Ectodermal cell (in vitro differentiated cells): Measurements from ENCODE around the gene HAPLN3.

Source experiments
- H3K27ac ChIP-seq: 2 replicates; pipeline ENCODE4 v1.7.0; 2013; ENCODE audit warnings: mild to moderate bottlenecking, low read depth, low read length; ENCODE audit not compliant: insufficient read depth, poor library complexity, severe bottlenecking
- H3K27me3 ChIP-seq: 2 replicates; pipeline ENCODE4 v1.7.0; 2013; ENCODE audit warnings: mild to moderate bottlenecking, low read length; ENCODE audit not compliant: insufficient read depth, control insufficient read depth, poor library complexity, severe bottlenecking
- H3K36me3 ChIP-seq: one replicate; pipeline ENCODE4 v1.7.0; 2013; ENCODE audit warnings: low read length; ENCODE audit not compliant: control insufficient read depth, insufficient read depth
- H3K4me1 ChIP-seq: one replicate; pipeline ENCODE4 v1.7.0; 2013; ENCODE audit warnings: low read length; ENCODE audit not compliant: control insufficient read depth, insufficient read depth
- H3K4me3 ChIP-seq: 2 replicates; pipeline ENCODE4 v1.7.0; 2013; ENCODE audit warnings: low read depth, low read length, control low read depth; ENCODE audit not compliant: insufficient read depth
- H3K9me3 ChIP-seq: 2 replicates; pipeline ENCODE4 v1.7.0; 2013; ENCODE audit warnings: mild to moderate bottlenecking, low read length, moderate library complexity; ENCODE audit not compliant: control insufficient read depth
- WGBS, 2 experiments: methylation state at CpG; one replicate each; pipeline ENCODE4 v1.1.7; 2013; ENCODE audit warnings: missing lambda C conversion rate in 2 of 2; 5-methylcytosine and 5-hydroxymethylcytosine counted together

HAPLN3 gene

DNA sequence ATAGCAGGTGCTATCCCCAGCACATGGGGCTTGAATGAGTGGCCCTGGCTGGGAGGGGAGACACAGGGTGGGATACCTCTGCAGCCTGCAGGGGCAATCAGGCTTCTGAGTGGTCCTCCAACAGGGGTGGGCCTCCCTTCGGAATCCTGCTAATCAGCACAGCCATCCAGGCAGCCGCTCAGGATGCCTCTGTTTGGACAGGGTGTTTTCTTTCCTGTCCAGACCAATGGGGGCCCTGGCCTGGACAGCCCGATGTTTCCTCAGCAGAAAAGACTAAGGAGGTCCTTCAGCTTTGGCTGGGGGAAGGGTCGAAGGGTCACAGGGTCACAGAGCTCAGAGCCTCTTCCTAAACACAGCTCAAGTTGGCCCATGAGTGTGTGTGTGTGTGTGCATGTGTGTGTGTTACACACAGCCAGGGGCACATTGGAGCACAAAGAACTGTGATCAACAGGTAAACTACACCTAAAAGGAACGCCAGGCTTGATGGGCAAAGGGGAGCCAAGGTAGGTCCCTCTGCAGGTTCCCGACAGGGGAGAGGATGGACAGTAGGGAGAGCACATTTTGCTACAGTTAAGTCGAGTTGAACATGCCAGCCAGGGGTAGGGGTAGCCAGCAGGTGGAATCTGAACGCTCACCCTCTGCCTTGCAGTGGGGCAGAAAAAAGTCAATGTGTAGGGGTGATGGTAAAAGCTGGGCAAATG, 1.1 kb upstream of the HAPLN3 start:
- Histone ChIP-seq H3K36me3 (no peaks in the 10 kb centered on the region), H3K4me3 (no peak overlapping the region), H3K27ac (no peak overlapping the region), H3K4me1 (peaks cover 23% of the 10 kb centered on the region), H3K9me3 (no peaks in the 10 kb centered on the region), H3K27me3 (peaks cover 22% of the 10 kb centered on the region)
- WGBS, 2 experiments = 77% methylated on average over 8 of the region's 8 CpGs

DNA sequence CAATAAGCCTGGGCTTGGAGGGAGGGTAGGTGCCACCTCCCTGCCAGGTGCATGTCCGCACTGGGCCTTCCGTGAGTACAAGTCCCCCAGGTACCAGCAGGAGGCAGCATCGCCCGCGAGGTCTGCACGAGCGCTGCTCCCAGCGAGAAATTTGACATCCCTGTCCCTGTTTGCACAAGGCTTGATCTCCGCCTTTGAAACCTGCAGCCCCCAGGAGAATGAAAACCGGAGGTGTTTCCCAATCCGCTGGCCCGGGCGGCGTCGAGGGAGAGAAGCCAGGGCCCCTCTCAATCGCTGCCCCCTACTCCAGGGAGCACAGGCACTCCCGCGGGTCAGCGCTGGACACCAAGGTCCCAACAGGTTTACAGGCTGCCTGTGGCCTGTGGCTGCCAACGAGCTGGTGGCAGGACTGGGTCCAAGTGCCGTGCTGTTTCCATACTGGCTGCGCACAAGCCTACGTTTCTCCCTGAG, 961 bp downstream of the HAPLN3 start:
- Histone ChIP-seq H3K27ac (no peak overlapping the region), H3K36me3 (no peaks in the 10 kb centered on the region), H3K27me3 (peaks cover 22% of the 10 kb centered on the region), H3K4me1 (peaks cover 23% of the 10 kb centered on the region), H3K9me3 (no peaks in the 10 kb centered on the region), H3K4me3 (peak overlapping the region; percentile 29)
- 1 to 2% methylated on average over 23 of the region's 23 CpGs for WGBS, 2 experiments

DNA sequence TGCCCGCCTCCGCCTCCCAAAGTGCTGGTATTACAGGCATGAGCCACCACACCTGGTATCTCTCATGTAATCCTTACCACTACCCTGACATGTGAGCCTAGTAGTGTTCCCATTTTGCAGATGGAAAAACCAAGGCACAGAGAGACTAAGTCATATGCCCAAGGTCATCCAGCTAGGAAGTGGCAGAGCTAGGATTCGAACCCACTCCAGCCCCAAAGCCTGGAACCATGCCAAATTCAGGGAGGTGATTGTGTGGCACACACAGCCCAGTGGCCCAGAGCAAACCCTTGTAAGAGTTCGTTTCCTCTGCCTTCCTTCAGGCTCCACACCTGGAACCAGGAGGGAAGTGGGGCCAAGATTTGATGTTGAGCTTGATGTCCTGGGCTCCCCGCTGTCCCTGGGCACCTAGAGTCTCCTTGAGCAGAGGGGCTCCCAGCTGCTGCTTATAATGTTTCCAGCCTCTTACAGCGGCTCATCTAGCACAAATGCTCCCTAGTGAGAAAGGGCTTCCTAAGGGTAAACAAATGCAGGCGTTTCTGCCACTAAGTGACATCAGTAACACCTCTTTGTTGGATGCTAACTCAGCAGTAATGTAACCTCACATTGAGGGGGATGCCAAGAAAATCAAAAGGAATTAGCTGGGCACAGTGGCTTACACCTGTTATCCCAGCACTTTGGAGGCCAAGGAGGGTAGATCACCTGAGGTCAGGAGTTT, 3.6 kb downstream of the HAPLN3 start:
- 80 to 85% methylated on average over 7 of the region's 7 CpGs for WGBS, 2 experiments
- peaks cover 22% of the 10 kb centered on the region for H3K27me3 ChIP-seq
- no peaks in the 10 kb centered on the region for H3K36me3 ChIP-seq

DNA sequence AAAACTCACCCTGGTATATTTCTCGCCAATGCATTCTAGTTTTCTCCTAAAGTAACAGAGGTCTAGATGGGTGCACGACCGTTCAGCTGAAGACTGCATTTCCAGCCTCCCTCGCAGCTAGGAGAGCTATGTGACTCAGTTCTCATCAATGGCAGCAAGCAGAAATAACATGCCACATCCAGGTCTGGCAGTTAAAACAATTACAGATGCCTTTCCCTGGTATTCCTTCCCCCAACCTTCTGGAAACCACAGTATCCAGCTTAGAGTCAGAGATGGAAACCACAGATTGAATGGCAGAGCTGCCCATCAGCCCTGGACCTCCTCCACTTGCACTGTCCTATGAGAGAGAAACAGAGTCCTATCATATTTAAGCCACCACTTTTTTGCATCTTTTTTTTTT, 4.8 kb downstream of the HAPLN3 start:
- no peak overlapping the region for H3K4me3 ChIP-seq
- H3K9me3 ChIP-seq = no peaks in the 10 kb centered on the region
- H3K4me1 ChIP-seq = no peaks in the 10 kb centered on the region
- no peak overlapping the region for H3K27ac ChIP-seq
- H3K36me3 ChIP-seq = no peaks in the 10 kb centered on the region
- WGBS, 2 experiments = 91 to 96% methylated on average over 4 of the region's 4 CpGs
- peaks cover 17% of the 10 kb centered on the region for H3K27me3 ChIP-seq

More for the DNA sequence above, 3.6 kb downstream of the HAPLN3 start:
- Histone ChIP-seq H3K27ac (no peak overlapping the region), H3K4me3 (no peak overlapping the region), H3K9me3 (no peaks in the 10 kb centered on the region), H3K4me1 (peaks cover 7% of the 10 kb centered on the region)

DNA sequence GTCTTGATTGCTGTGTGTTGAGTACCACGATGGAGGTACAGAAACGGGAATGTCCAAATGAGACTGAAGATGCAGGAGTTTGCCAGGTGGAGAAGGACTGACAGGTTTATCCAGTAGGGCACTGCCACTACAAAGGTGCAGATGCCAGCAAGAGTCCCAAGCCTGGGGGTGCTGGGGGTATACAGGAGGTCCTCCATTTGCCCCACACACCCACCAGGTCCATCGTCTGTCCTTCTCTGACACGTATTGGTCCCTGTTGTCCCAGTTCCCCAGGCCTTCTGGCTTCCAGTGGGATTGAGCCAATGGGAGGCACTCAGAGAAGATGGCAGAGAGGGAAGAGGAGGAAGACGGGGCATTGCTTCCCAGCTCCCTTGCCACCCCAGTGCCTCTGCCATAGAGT, 6.6 kb downstream of the HAPLN3 start:
- no peak overlapping the region for H3K27ac ChIP-seq
- H3K9me3 ChIP-seq = no peaks in the 10 kb centered on the region
- no peak overlapping the region for H3K4me3 ChIP-seq
- H3K27me3 ChIP-seq = no peaks in the 10 kb centered on the region
- WGBS, 2 experiments = 89 to 95% methylated on average over 5 of the region's 5 CpGs
- H3K36me3 ChIP-seq = no peaks in the 10 kb centered on the region
- no peaks in the 10 kb centered on the region for H3K4me1 ChIP-seq

DNA sequence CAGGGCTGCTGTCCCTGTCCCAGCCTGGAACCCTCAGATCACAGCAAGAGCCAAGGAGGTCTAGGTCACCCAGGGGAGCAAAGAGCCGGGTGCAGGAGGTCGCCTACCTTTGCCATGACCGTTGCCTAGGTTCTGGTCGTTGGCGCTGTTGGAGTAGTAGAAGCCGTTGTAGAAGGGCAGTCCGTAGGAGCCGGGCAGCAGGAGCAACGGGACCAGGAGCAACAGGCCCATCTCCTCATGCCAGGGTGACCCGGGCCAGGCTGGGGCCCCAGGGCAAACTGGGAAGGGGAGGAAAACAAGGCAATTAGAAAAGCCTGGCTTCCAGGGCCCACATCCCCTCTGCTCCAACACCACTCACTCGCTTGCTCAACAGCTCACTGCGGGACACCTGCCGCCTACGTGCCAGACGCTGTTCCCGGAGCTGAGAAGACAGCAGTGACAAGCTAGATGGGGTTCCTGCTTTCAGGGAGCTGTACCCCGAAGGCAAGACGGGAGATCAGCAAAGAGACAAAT, 8.2 kb downstream of the HAPLN3 start:
- Histone ChIP-seq H3K27me3 (no peaks in the 10 kb centered on the region), H3K4me1 (no peaks in the 10 kb centered on the region), H3K9me3 (no peaks in the 10 kb centered on the region), H3K36me3 (no peaks in the 10 kb centered on the region), H3K27ac (no peak overlapping the region), H3K4me3 (no peak overlapping the region)
- 91% methylated on average over 18 of the region's 18 CpGs for WGBS, 2 experiments

DNA sequence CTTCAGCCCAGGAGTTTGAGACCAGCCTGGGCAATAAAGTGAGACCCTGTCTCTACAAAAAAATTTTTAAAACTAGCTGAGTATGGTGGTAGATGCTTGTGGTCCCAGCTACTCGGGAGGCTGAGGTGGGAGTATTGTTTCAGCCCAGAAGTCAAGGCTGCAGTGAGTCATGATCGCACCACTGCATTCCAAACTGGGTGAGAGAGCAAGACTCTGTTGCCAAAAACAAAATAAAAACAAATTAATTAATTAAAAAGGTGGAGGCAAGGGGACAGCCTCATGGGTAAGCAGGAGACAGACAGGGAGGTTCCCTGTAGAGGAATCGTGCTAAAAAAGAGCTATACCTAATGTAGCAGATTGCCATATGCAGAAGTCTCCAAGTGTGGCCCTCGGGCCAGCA, 12.6 kb downstream of the HAPLN3 start:
- Histone ChIP-seq H3K4me1 (no peaks in the 10 kb centered on the region), H3K36me3 (no peaks in the 10 kb centered on the region), H3K4me3 (no peak overlapping the region), H3K27me3 (no peaks in the 10 kb centered on the region), H3K27ac (no peak overlapping the region), H3K9me3 (no peaks in the 10 kb centered on the region)
- WGBS, 2 experiments = 91 to 95% methylated on average over 4 of the region's 4 CpGs

DNA sequence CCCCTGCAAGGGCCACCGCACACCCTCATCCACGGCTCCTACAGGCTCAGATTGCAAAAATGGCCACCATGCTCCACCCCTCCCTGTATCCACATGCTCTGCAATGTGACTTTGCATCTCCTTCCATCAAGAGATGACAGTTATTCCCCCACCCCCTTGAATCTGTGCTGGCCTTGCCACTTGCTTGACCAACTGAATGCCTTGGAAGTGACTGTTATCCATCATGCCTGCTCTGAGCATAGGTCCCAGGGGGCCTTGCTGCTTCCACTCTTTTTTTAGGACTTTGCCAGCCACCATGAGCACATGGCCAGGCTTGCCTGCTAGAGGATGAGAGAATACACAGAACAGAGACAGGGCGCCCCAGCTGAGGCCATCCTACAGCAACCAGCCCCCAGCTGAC, 13.6 kb downstream of the HAPLN3 start:
- H3K9me3 ChIP-seq = no peaks in the 10 kb centered on the region
- WGBS, 2 experiments = 93 to 95% methylated on average over 3 of the region's 3 CpGs
- H3K4me1 ChIP-seq = no peaks in the 10 kb centered on the region
- no peaks in the 10 kb centered on the region for H3K27me3 ChIP-seq
- no peak overlapping the region for H3K27ac ChIP-seq
- no peaks in the 10 kb centered on the region for H3K36me3 ChIP-seq
- no peak overlapping the region for H3K4me3 ChIP-seq

DNA sequence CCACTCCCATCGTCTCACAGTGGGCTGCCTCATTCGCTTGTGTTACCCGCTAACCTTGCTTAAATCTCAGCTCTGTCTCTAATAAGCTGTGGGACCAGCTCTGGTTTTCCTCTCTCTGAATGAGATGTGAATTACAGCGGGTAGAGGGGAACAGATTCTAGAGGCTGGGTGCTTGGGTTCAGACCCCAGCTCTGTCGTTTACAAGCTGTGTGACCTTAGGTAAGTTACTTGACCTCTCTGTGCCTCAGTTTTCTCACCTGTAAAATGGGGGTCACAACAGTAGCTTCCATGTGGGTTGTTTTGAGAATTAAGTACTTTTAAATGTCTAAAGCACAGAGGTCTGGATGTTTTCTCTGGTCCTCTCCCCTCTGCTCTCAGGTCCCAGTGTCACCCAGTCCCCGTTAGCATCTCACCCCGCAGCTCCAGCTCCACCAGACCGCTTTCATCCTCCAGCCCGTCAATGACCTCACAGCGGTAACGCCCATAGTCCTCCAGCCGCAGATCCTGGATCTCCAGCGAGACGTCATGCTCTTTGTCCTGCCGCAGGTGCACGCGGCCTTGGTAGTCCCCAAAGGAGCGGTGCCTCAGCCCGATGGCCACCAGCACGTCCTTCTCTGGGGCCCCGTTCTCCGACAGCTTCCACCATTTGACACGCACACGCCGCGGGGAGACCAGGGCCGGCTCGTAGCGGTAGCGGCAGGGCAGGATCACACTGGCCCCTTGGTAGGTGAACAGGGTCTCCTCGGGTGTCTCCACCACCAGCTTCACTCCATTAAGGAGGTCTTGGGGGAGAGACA, 14.2 kb downstream of the HAPLN3 start:
- H3K27me3 ChIP-seq = no peaks in the 10 kb centered on the region
- no peaks in the 10 kb centered on the region for H3K4me1 ChIP-seq
- no peaks in the 10 kb centered on the region for H3K9me3 ChIP-seq
- no peak overlapping the region for H3K4me3 ChIP-seq
- H3K27ac ChIP-seq = no peak overlapping the region
- no peaks in the 10 kb centered on the region for H3K36me3 ChIP-seq
- WGBS, 2 experiments = 94 to 95% methylated on average over 31 of the region's 31 CpGs

DNA sequence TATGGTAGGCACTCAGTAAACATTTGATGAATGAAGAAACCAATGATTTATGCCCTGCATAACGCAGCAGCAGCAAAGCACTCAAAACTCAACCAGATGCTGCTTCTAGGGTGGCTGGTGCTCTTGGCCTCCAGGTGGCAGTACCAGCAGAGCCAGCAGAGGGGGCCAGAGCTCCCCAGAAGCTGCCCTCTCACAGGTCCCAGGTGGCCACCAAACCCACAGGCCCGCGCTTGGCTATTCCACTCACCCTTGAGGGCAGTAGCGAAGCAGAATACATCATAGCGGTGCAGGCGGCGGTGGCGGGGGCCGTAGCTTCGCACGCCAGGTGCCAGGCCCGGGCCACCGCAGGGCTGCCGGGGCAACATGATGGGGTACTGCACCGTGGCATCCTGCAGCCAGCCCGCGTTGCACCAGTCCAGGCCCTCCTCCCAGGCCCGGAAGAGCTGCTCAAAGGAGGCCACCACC, 16.6 kb downstream of the HAPLN3 start:
- 74 to 75% methylated on average over 18 of the region's 18 CpGs for WGBS, 2 experiments
- no peaks in the 10 kb centered on the region for H3K36me3 ChIP-seq
- H3K4me3 ChIP-seq = no peak overlapping the region
- H3K9me3 ChIP-seq = no peaks in the 10 kb centered on the region
- no peaks in the 10 kb centered on the region for H3K27me3 ChIP-seq
- H3K27ac ChIP-seq = no peak overlapping the region
- H3K4me1 ChIP-seq = no peaks in the 10 kb centered on the region
